Loucy (cell line): ENCODE measurements around the gene ZIM2.

Source experiments
- H2AFZ ChIP-seq: fragments of 200-600 bp; sonication (generic); 2 replicates; pipeline ENCODE4 v1.6.0; 2016; ENCODE audit warnings: antibody characterized with exemption, mild to moderate bottlenecking, low read length, moderate library complexity
- H3F3A ChIP-seq: fragments of 200-600 bp; 2 replicates; pipeline ENCODE4 v1.6.0; 2016; ENCODE audit warnings: antibody characterized with exemption, low read depth, mild to moderate bottlenecking
- H3K27me3 ChIP-seq: fragments of 200-600 bp; sonication (generic); 2 replicates; pipeline ENCODE4 v1.6.1; 2014; ENCODE audit warnings: low read length, mild to moderate bottlenecking; ENCODE audit not compliant: insufficient read depth, poor library complexity, severe bottlenecking
- H3K36me3 ChIP-seq: fragments of 200-600 bp; sonication (generic); 2 replicates; pipeline ENCODE4 v1.6.1; 2016; ENCODE audit warnings: low read length; ENCODE audit not compliant: insufficient read depth
- H3K4me1 ChIP-seq: fragments of 200-600 bp; sonication (generic); 2 replicates; pipeline ENCODE4 v1.5.1; 2014; ENCODE audit warnings: low read length, mild to moderate bottlenecking; ENCODE audit not compliant: insufficient read depth, poor library complexity, severe bottlenecking
- H3K4me2 ChIP-seq: fragments of 200-600 bp; sonication (generic); 2 replicates; pipeline ENCODE4 v1.6.0; 2014; ENCODE audit warnings: antibody characterized with exemption, low read length, low read depth, mild to moderate bottlenecking; ENCODE audit not compliant: poor library complexity, severe bottlenecking
- H3K4me3 ChIP-seq: fragments of 200-600 bp; sonication (generic); 2 replicates; pipeline ENCODE4 v1.5.1; 2014; ENCODE audit warnings: low read length, mild to moderate bottlenecking, mixed read lengths; ENCODE audit not compliant: poor library complexity, severe bottlenecking
- H3K79me2 ChIP-seq: fragments of 200-600 bp; sonication (generic); 2 replicates; pipeline ENCODE4 v1.6.1; 2014; ENCODE audit warnings: low read length; ENCODE audit not compliant: insufficient read depth
- H3K9ac ChIP-seq: fragments of 200-600 bp; sonication (generic); 2 replicates; pipeline ENCODE4 v1.6.0; 2014; ENCODE audit warnings: mild to moderate bottlenecking, low read depth, low read length, moderate library complexity; ENCODE audit not compliant: poor library complexity, severe bottlenecking
- H3K9me2 ChIP-seq: fragments of 200-600 bp; sonication (generic); replicated peaks from 2 replicates; pipeline ENCODE4 v1.6.1; 2016; ENCODE audit warnings: low read depth, low read length, mixed read lengths
- H3K9me3 ChIP-seq: fragments of 200-600 bp; sonication (generic); 2 replicates; pipeline ENCODE4 v1.6.1; 2014; ENCODE audit warnings: mild to moderate bottlenecking, antibody characterized with exemption, low read length, low read depth; ENCODE audit not compliant: insufficient read depth
- H4K20me1 ChIP-seq: fragments of 200-600 bp; sonication (generic); 2 replicates; pipeline ENCODE4 v1.6.0; 2014; ENCODE audit warnings: antibody characterized with exemption, low read length, mild to moderate bottlenecking; ENCODE audit not compliant: insufficient read depth, poor library complexity, severe bottlenecking
- EZH2phosphoT487 ChIP-seq: fragments of 200-600 bp; IDR thresholded peaks from 2 replicates; pipeline ENCODE4 v1.6.1; 2018; ENCODE audit warnings: antibody characterized with exemption, mild to moderate bottlenecking, moderate library complexity, borderline replicate concordance
- TF ChIP-seq, protein P1 (sequence below): fragments of 200-600 bp; sonication (generic); conservative IDR thresholded peaks from 2 replicates; pipeline ENCODE4 v1.5.1; 2014; ENCODE audit warnings: mild to moderate bottlenecking, antibody characterized with exemption, low read length

The ZIM2 gene

DNA sequence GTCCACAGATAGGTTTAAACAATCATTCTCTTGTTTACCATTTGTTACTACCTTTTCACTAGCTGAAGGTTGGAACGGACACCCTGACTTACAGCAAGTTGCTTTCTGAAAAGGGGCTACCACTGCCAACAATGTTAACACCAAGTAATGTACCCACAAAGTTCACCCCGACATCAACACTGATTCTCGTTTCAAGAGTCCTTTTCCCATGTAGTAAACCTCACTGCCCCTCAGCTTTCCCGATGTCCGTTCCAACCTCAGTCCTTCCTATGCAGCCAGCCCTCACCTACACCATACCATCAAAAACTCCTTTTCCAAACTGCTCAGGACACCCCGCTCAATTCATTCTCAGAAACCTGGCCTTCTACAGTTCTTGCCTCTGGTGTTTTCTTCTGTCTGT is 29.0 kb downstream of the ZIM2 start:
- TF ChIP-seq EZH2phosphoT487: no peak
- TF ChIP-seq, protein P1, sequence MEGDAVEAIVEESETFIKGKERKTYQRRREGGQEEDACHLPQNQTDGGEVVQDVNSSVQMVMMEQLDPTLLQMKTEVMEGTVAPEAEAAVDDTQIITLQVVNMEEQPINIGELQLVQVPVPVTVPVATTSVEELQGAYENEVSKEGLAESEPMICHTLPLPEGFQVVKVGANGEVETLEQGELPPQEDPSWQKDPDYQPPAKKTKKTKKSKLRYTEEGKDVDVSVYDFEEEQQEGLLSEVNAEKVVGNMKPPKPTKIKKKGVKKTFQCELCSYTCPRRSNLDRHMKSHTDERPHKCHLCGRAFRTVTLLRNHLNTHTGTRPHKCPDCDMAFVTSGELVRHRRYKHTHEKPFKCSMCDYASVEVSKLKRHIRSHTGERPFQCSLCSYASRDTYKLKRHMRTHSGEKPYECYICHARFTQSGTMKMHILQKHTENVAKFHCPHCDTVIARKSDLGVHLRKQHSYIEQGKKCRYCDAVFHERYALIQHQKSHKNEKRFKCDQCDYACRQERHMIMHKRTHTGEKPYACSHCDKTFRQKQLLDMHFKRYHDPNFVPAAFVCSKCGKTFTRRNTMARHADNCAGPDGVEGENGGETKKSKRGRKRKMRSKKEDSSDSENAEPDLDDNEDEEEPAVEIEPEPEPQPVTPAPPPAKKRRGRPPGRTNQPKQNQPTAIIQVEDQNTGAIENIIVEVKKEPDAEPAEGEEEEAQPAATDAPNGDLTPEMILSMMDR: no peak
- H3K9me3 ChIP-seq: peaks cover 10% of the 10 kb centered on the region; the same call in 1 of the 2 replicates

DNA sequence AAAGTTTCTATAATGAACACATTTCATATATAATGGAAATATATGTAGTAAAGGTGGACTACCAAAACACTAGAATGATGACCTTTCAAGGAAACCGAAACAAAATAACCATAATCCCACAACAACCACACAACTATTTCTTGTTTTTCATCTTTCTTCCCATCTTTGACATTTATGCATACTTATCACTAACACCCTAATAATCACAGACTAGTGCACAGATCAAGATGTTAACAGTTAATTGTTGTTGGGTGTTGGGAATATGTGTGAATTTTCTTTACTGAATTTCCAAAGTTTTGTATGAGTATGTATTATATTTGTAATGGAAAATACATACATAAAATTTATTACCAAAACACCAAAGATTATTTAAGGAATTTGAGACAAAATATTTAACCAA is 30.3 kb downstream of the ZIM2 start:
- no peaks in the 10 kb centered on the region for H3K36me3 ChIP-seq
- H3K9ac ChIP-seq: no peak overlapping the region
- peaks cover 10% of the 10 kb centered on the region; the same call in 1 of the 2 replicates for H3K9me3 ChIP-seq
- H2AFZ ChIP-seq: no peak overlapping the region
- no peak overlapping the region for H3K4me3 ChIP-seq
- H3K9me2 ChIP-seq: no peaks in the 10 kb centered on the region
- H3F3A ChIP-seq: no peaks in the 10 kb centered on the region
- H3K4me1 ChIP-seq: no peaks in the 10 kb centered on the region
- H3K27me3 ChIP-seq: no peaks in the 10 kb centered on the region
- TF ChIP-seq EZH2phosphoT487: no peak
- H3K4me2 ChIP-seq: no peak overlapping the region
- H4K20me1 ChIP-seq: no peaks in the 10 kb centered on the region
- no peaks in the 10 kb centered on the region for H3K79me2 ChIP-seq

More for the DNA sequence above, 29.0 kb downstream of the ZIM2 start:
- Histone ChIP-seq H3K9ac (no peak overlapping the region), H3K4me1 (no peaks in the 10 kb centered on the region), H3K4me2 (no peak overlapping the region), H3K79me2 (no peaks in the 10 kb centered on the region), H4K20me1 (no peaks in the 10 kb centered on the region), H3K4me3 (no peak overlapping the region), H3K9me2 (no peaks in the 10 kb centered on the region), H3K36me3 (no peaks in the 10 kb centered on the region), H2AFZ (no peak overlapping the region), H3F3A (no peaks in the 10 kb centered on the region), H3K27me3 (no peaks in the 10 kb centered on the region)

DNA sequence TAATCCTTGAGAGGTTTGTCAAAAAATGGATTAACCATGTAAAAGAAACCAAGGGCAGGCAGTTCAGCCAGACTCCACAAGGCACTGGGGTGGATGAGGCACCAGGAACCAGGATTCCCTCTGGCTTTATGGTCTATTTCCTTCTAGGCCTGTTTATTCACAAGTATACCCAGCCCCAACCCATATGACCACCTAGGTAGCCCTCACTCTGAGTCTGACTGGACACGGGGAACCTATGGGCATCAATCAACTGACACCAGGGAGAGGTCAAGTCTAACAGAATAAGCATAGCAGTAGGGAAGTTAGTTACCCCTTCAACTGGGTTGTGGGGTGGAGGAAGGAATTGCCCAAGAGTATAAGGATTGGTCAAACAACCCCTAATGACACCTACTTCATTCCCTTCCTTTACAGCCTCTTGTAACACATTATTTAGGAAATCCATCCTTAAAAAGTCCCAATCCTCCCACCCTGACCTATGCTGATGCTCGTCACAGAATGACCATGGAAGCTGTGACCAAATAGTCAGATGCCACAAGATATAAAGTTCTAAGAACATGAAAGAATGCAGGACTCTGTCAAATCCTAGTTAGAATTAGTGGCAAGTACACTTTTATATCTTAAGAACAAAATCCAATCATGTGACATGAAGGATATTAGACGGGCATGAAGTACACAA is 31.7 kb downstream of the ZIM2 start:
- Histone ChIP-seq H3K27me3 (no peaks in the 10 kb centered on the region), H3K9me3 (peaks cover 5% of the 10 kb centered on the region; the same call in 1 of the 2 replicates), H3F3A (no peaks in the 10 kb centered on the region), H3K4me3 (no peak overlapping the region), H3K9ac (no peak overlapping the region), H3K4me2 (no peak overlapping the region), H4K20me1 (no peaks in the 10 kb centered on the region), H2AFZ (no peak overlapping the region), H3K36me3 (no peaks in the 10 kb centered on the region), H3K4me1 (no peaks in the 10 kb centered on the region), H3K9me2 (no peaks in the 10 kb centered on the region), H3K79me2 (no peaks in the 10 kb centered on the region)
- no peak for TF ChIP-seq EZH2phosphoT487
- TF ChIP-seq, protein P1: no peak

DNA sequence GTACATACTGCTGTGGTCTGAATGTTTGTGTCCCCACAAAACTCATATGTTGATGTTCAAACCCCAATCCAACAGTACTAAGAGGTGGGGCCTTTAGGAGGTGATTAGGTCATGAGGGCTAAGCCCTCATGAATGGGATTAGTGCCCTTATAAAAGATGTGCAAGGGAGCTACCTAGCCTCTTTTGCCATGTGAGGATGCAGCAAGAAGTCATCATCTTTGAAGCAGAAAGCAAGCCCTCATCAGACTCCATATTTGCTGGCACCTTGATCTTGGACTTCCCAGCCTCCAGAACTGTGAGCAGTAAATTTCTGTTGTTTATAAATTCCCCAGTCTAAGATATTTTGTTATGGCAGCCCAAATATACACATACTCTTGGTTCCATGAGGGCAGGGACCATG is 33.9 kb downstream of the ZIM2 start:
- H3K4me2 ChIP-seq: no peak overlapping the region
- H3K4me3 ChIP-seq: no peak overlapping the region
- no peaks in the 10 kb centered on the region for H3K4me1 ChIP-seq
- H3K9me3 ChIP-seq: peaks cover 20% of the 10 kb centered on the region; the same call in 1 of the 2 replicates
- no peaks in the 10 kb centered on the region for H3F3A ChIP-seq
- no peaks in the 10 kb centered on the region for H3K27me3 ChIP-seq
- no peak overlapping the region for H3K9ac ChIP-seq
- no peaks in the 10 kb centered on the region for H3K36me3 ChIP-seq
- no peaks in the 10 kb centered on the region for H3K9me2 ChIP-seq
- H2AFZ ChIP-seq: no peak overlapping the region
- TF ChIP-seq EZH2phosphoT487: no peak
- TF ChIP-seq, protein P1: no peak
- no peaks in the 10 kb centered on the region for H3K79me2 ChIP-seq
- no peaks in the 10 kb centered on the region for H4K20me1 ChIP-seq
